H9 (cell line): ENCODE results near the gene SSUH2. TPM values are rescaled to one million over a fixed set of nuclear protein-coding genes. Genes with fewer than 3 reads are reported as not detected.

Experiments used
- DNase-seq: peaks from one replicate; pipeline ENCODE4 v3.0.0-alpha.2; 2017
- H2AFZ ChIP-seq: one replicate; pipeline ENCODE4 v1.6.1; 2013; ENCODE audit warnings: mild to moderate bottlenecking, low read length, control low read depth, moderate library complexity
- H2AK5ac ChIP-seq: 2 replicates; pipeline ENCODE4 v1.6.1; 2013; ENCODE audit warnings: low read length, control low read depth, mixed read lengths; ENCODE audit not compliant: insufficient read length
- H2BK120ac ChIP-seq: one replicate; pipeline ENCODE4 v1.6.1; 2013; ENCODE audit warnings: low read depth, mild to moderate bottlenecking, low read length, control low read depth, inconsistent platforms; ENCODE audit not compliant: poor library complexity, severe bottlenecking
- H2BK12ac ChIP-seq: 2 replicates; pipeline ENCODE4 v1.6.1; 2013; ENCODE audit warnings: low read length, control low read depth, mixed read lengths, low read depth; ENCODE audit not compliant: insufficient read length
- H2BK15ac ChIP-seq: 2 replicates; pipeline ENCODE4 v1.6.1; 2013; ENCODE audit warnings: low read depth, low read length, control low read depth
- H2BK20ac ChIP-seq: one replicate; pipeline ENCODE4 v1.6.1; 2013; ENCODE audit warnings: low read depth, mild to moderate bottlenecking, low read length, control low read depth, inconsistent platforms; ENCODE audit not compliant: poor library complexity, severe bottlenecking
- H2BK5ac ChIP-seq: 2 replicates; pipeline ENCODE4 v1.6.1; 2013; ENCODE audit warnings: low read length, control low read depth, mixed read lengths; ENCODE audit not compliant: insufficient read length
- H3K14ac ChIP-seq: 2 replicates; pipeline ENCODE4 v1.6.1; 2013; ENCODE audit warnings: low read length, control low read depth; ENCODE audit not compliant: insufficient read depth
- H3K18ac ChIP-seq: 2 replicates; pipeline ENCODE4 v1.6.1; 2013; ENCODE audit warnings: low read depth, mild to moderate bottlenecking, mixed read lengths, low read length, control low read depth; ENCODE audit not compliant: insufficient read length
- H3K23ac ChIP-seq: 2 replicates; pipeline ENCODE4 v1.6.1; 2013; ENCODE audit warnings: low read length, control low read depth, mixed read lengths, low read depth; ENCODE audit not compliant: insufficient read length
- H3K23me2 ChIP-seq: 2 replicates; pipeline ENCODE4 v1.6.1; 2013; ENCODE audit warnings: low read depth, mild to moderate bottlenecking, mixed read lengths, low read length, control low read depth; ENCODE audit not compliant: insufficient read length, poor library complexity, severe bottlenecking
- H3K27ac ChIP-seq: 2 replicates; pipeline ENCODE4 v1.5.1; 2013; ENCODE audit warnings: low read length, control low read depth, mixed read lengths, low read depth; ENCODE audit not compliant: insufficient read length
- H3K27me3 ChIP-seq: 2 replicates; pipeline ENCODE4 v1.6.1; 2013; ENCODE audit warnings: low read length, control low read depth, inconsistent platforms; ENCODE audit not compliant: insufficient read depth
- H3K4ac ChIP-seq: 2 replicates; pipeline ENCODE4 v1.6.1; 2013; ENCODE audit warnings: low read depth, mild to moderate bottlenecking, control low read depth, inconsistent platforms, low read length, moderate library complexity
- H3K4me1 ChIP-seq: 2 replicates; pipeline ENCODE4 v1.6.1; 2013; ENCODE audit warnings: low read length, control low read depth, inconsistent platforms; ENCODE audit not compliant: insufficient read depth
- H3K4me2 ChIP-seq: 2 replicates; pipeline ENCODE4 v1.6.1; 2013; ENCODE audit warnings: low read length, control low read depth, mixed read lengths; ENCODE audit not compliant: insufficient read length, insufficient read depth
- H3K56ac ChIP-seq: 2 replicates; pipeline ENCODE4 v1.6.1; 2013; ENCODE audit warnings: low read depth, mild to moderate bottlenecking, mixed read lengths, low read length, control low read depth; ENCODE audit not compliant: insufficient read length
- H3K79me1 ChIP-seq: 2 replicates; pipeline ENCODE4 v1.6.1; 2013; ENCODE audit warnings: low read depth, mild to moderate bottlenecking, moderate library complexity, low read length, control low read depth, inconsistent platforms; ENCODE audit not compliant: insufficient read depth, poor library complexity, severe bottlenecking
- H3K79me2 ChIP-seq: 2 replicates; pipeline ENCODE4 v1.6.1; 2013; ENCODE audit warnings: low read length, control low read depth, inconsistent platforms; ENCODE audit not compliant: insufficient read depth
- H3K9ac ChIP-seq: 2 replicates; pipeline ENCODE4 v1.6.1; 2013; ENCODE audit warnings: low read length, control low read depth, mixed read lengths; ENCODE audit not compliant: insufficient read length; ENCODE audit errors: extremely low read depth
- H3K9me3 ChIP-seq: one replicate; pipeline ENCODE4 v1.6.1; 2013; ENCODE audit warnings: low read depth, low read length, inconsistent platforms; ENCODE audit not compliant: control insufficient read depth
- H3T11ph ChIP-seq: one replicate; pipeline ENCODE4 v1.6.1; 2013; ENCODE audit warnings: mild to moderate bottlenecking, low read length, control low read depth, inconsistent platforms
- H4K20me1 ChIP-seq: one replicate; pipeline ENCODE4 v1.6.1; 2013; ENCODE audit not compliant: control insufficient read depth, insufficient read length, insufficient read depth
- H4K5ac ChIP-seq: 2 replicates; pipeline ENCODE4 v1.6.1; 2013; ENCODE audit warnings: low read depth, mild to moderate bottlenecking, mixed read lengths, low read length, control low read depth; ENCODE audit not compliant: insufficient read length
- H4K8ac ChIP-seq: replicated peaks from 2 replicates; pipeline ENCODE4 v1.6.1; 2013; ENCODE audit warnings: low read length, control low read depth, mixed read lengths, low read depth; ENCODE audit not compliant: insufficient read length
- H4K91ac ChIP-seq: 2 replicates; pipeline ENCODE4 v1.6.1; 2013; ENCODE audit warnings: low read depth, mild to moderate bottlenecking, moderate library complexity, mixed read lengths, low read length, control low read depth; ENCODE audit not compliant: insufficient read length
- H3K27ac Mint-ChIP-seq, 3 experiments: 2 replicates in 2 of 3; 3 replicates in 1 of 3; pipeline ENCODE4 v1.8.0; 2020 to 2021; ENCODE audit warnings: mixed read lengths in 3 of 3, mild to moderate bottlenecking in 1 of 3, moderate library complexity in 1 of 3
- H3K27me3 Mint-ChIP-seq: 2 replicates; pipeline ENCODE4 v1.8.0; 2021; ENCODE audit warnings: low read depth, mild to moderate bottlenecking, moderate library complexity, mixed read lengths
- H3K36me3 Mint-ChIP-seq, 3 experiments: 2 replicates in 2 of 3; 3 replicates in 1 of 3; pipeline ENCODE4 v1.8.0; 2020 to 2021; ENCODE audit warnings: low read depth in 3 of 3, mixed read lengths in 3 of 3; ENCODE audit not compliant: insufficient read depth in 1 of 3
- H3K4me1 Mint-ChIP-seq, 2 experiments: 2 replicates each; pipeline ENCODE4 v1.8.0; 2020; ENCODE audit warnings: mixed read lengths in 2 of 2
- H3K4me3 Mint-ChIP-seq, 2 experiments: 2 replicates in 1 of 2; 3 replicates in 1 of 2; pipeline ENCODE4 v1.8.0; 2020 to 2021; ENCODE audit warnings: mild to moderate bottlenecking in 2 of 2, mixed read lengths in 2 of 2, moderate library complexity in 1 of 2
- H3K9me3 Mint-ChIP-seq, 2 experiments: 2 replicates in 1 of 2; 3 replicates in 1 of 2; pipeline ENCODE4 v1.8.0; 2020; ENCODE audit warnings: mild to moderate bottlenecking in 2 of 2, mixed read lengths in 2 of 2, moderate library complexity in 1 of 2
- WGBS: extraction: QIAGEN DNeasy Blood & Tissue Kit; methylation state at CpG from one replicate; pipeline ENCODE4 v1.1.7; 2013; ENCODE audit warnings: missing lambda C conversion rate, low lambda C conversion rate, mixed read lengths; ENCODE audit not compliant: insufficient read length; ENCODE audit errors: extremely low coverage; 5-methylcytosine and 5-hydroxymethylcytosine counted together
- total RNA-seq: library from RNA; stranded (reverse); gene quantifications from 2 replicates; pipeline ENCODE4 v1.2.1, GENCODE V29; 2021
- TF ChIP-seq, protein P1 (sequence below): fragments of 200-600 bp; sonication (generic); conservative IDR thresholded peaks from 3 replicates; pipeline ENCODE4 v1.8.0; 2021; ENCODE audit warnings: antibody characterized with exemption, mild to moderate bottlenecking

The SSUH2 gene
- total RNA-seq, 1 experiment from 2014 or later = 0.61 TPM

DNA sequence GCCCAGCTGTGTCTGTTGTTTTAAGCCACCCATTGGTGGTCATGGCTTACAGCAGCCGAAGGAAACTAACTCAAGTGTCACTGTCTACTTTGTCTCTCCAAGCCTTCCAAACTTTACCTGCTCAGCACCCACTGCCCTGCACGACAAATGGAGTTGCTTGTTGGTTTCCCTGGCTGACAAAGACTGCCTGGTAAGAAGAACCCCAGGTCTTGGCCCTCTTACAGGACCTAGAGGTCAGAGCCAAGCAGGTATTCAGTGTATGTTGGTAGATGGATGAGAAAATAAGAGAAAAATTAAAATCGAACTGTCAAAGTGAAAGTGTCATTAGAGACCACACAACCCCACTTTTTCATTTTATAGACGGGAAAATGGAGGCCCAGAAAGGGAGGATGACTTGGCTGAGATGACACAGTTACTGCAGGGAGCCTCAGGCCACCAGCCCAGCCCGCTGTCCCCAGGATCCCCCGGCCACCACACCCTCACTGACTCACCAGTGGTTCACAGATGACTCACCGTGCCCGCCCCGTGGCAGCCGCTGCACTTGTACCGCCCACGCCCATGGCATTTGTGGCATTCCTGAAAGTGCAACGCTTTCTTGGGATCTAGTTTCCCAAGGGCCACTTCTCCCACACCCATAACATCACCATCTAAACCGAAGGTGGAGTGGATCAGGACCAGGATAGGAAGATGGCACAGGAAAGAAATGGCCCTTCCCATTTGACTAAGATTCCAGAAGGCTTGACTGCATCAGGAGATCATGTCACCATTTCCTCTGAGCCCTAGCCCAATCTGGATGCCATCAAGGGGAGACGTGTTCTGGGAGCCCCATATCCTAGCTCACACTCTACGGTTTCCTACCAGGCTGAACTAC is 15.2 kb downstream of the SSUH2 start:
- Histone ChIP-seq H2BK15ac (no peak overlapping the region), H2BK12ac (no peak overlapping the region), H3K9ac (no peak overlapping the region), H2BK20ac (no peak overlapping the region), H3K79me2 (no peaks in the 10 kb centered on the region), H3K27me3 (no peaks in the 10 kb centered on the region), H2AFZ (no peak overlapping the region), H4K8ac (no peak overlapping the region), H3K4me1 (no peaks in the 10 kb centered on the region), H3T11ph (no peak overlapping the region), H3K4me2 (no peak overlapping the region), H4K20me1 (no peaks in the 10 kb centered on the region), H3K14ac (no peak overlapping the region), H4K91ac (no peak overlapping the region), H3K9me3 (no peaks in the 10 kb centered on the region), H3K18ac (no peak overlapping the region), H4K5ac (no peak overlapping the region), H2BK5ac (no peak overlapping the region), H3K23me2 (no peaks in the 10 kb centered on the region), H2BK120ac (no peak overlapping the region), H3K56ac (no peak overlapping the region), H3K23ac (no peak overlapping the region), H3K27ac (no peak overlapping the region), H3K4ac (no peak overlapping the region), H3K79me1 (no peaks in the 10 kb centered on the region), H2AK5ac (no peak overlapping the region)
- no CpG with 5 or more reads among the region's 16 CpGs for WGBS
- TF ChIP-seq, protein P1, sequence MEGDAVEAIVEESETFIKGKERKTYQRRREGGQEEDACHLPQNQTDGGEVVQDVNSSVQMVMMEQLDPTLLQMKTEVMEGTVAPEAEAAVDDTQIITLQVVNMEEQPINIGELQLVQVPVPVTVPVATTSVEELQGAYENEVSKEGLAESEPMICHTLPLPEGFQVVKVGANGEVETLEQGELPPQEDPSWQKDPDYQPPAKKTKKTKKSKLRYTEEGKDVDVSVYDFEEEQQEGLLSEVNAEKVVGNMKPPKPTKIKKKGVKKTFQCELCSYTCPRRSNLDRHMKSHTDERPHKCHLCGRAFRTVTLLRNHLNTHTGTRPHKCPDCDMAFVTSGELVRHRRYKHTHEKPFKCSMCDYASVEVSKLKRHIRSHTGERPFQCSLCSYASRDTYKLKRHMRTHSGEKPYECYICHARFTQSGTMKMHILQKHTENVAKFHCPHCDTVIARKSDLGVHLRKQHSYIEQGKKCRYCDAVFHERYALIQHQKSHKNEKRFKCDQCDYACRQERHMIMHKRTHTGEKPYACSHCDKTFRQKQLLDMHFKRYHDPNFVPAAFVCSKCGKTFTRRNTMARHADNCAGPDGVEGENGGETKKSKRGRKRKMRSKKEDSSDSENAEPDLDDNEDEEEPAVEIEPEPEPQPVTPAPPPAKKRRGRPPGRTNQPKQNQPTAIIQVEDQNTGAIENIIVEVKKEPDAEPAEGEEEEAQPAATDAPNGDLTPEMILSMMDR = no peak
- no peak for DNase-seq
- no peaks in the 10 kb centered on the region for H3K36me3 Mint-ChIP-seq
- H3K27me3 Mint-ChIP-seq = peaks cover 2% of the 10 kb centered on the region
- peaks cover 4 to 6% of the 10 kb centered on the region in 2 experiments; a peak in 1 of 4 replicates for H3K4me1 Mint-ChIP-seq
- H3K27ac Mint-ChIP-seq = no peak overlapping the region
- H3K4me3 Mint-ChIP-seq = no peak overlapping the region
- H3K9me3 Mint-ChIP-seq = no peaks in the 10 kb centered on the region
